Osteoblast (primary cell): ENCODE data around the gene PJVK. TPM values are rescaled to one million over a fixed set of nuclear protein-coding genes. Genes with fewer than 3 reads are reported as not detected.
A peak's percentile ranks its signal among the peaks of the same experiment; 100 is the strongest.

Experiments used
- DNase-seq: peaks from one replicate; pipeline ENCODE4 v3.0.0; 2011; ENCODE audit warnings: low spot score, mixed read lengths; ENCODE audit not compliant: insufficient read length; ENCODE audit errors: missing footprints
- H2AFZ ChIP-seq: 2 replicates; pipeline ENCODE4 v1.6.0; 2011; ENCODE audit warnings: mild to moderate bottlenecking, low read length
- H3K27ac ChIP-seq: 2 replicates; pipeline ENCODE4 v1.5.1; 2011; ENCODE audit warnings: mild to moderate bottlenecking, low read depth, low read length, moderate library complexity
- H3K27me3 ChIP-seq: 2 replicates; pipeline ENCODE4 v1.6.0; 2012; ENCODE audit warnings: mild to moderate bottlenecking, control low read depth, inconsistent platforms, low read length, moderate library complexity; ENCODE audit not compliant: insufficient read depth
- H3K36me3 ChIP-seq: 2 replicates; pipeline ENCODE4 v1.5.1; 2011; ENCODE audit warnings: mild to moderate bottlenecking, low read length, control low read depth, moderate library complexity; ENCODE audit not compliant: insufficient read depth
- H3K4me1 ChIP-seq: 2 replicates; pipeline ENCODE4 v1.5.1; 2011; ENCODE audit warnings: mild to moderate bottlenecking, low read length, control low read depth, moderate library complexity; ENCODE audit not compliant: insufficient read depth
- H3K4me2 ChIP-seq: 2 replicates; pipeline ENCODE4 v1.6.0; 2011; ENCODE audit warnings: mild to moderate bottlenecking, low read length; ENCODE audit not compliant: insufficient read depth
- H3K4me3 ChIP-seq: fragments of 200-600 bp; sonication (generic); 3 replicates; pipeline ENCODE4 v1.5.1; 2012; ENCODE audit warnings: mild to moderate bottlenecking, low read length, inconsistent platforms; ENCODE audit not compliant: insufficient read depth
- H3K79me2 ChIP-seq: 2 replicates; pipeline ENCODE4 v1.6.0; 2012; ENCODE audit warnings: mild to moderate bottlenecking, low read length, control low read depth, inconsistent platforms; ENCODE audit not compliant: insufficient read depth
- H3K9me3 ChIP-seq: 2 replicates; pipeline ENCODE4 v1.5.1; 2011; ENCODE audit warnings: low read depth, low read length, control low read depth
- H4K20me1 ChIP-seq: 2 replicates; pipeline ENCODE4 v1.6.0; 2012; ENCODE audit warnings: mild to moderate bottlenecking, low read length, control low read depth; ENCODE audit not compliant: insufficient read depth
- total RNA-seq: library from RNA; depleted of rRNA; stranded (reverse); fragments of >200 nt; gene quantifications from 2 replicates; pipeline ENCODE4 v1.2.3, GENCODE V29; 2012
- TF ChIP-seq, protein P1 (sequence below): IDR thresholded peaks from 2 replicates; pipeline ENCODE4 v1.5.1; 2011; ENCODE audit warnings: mild to moderate bottlenecking, low read depth, low read length, moderate library complexity; ENCODE audit errors: extremely low read depth

Gene PJVK
- total RNA-seq, 1 donor: 2.5 TPM

DNA sequence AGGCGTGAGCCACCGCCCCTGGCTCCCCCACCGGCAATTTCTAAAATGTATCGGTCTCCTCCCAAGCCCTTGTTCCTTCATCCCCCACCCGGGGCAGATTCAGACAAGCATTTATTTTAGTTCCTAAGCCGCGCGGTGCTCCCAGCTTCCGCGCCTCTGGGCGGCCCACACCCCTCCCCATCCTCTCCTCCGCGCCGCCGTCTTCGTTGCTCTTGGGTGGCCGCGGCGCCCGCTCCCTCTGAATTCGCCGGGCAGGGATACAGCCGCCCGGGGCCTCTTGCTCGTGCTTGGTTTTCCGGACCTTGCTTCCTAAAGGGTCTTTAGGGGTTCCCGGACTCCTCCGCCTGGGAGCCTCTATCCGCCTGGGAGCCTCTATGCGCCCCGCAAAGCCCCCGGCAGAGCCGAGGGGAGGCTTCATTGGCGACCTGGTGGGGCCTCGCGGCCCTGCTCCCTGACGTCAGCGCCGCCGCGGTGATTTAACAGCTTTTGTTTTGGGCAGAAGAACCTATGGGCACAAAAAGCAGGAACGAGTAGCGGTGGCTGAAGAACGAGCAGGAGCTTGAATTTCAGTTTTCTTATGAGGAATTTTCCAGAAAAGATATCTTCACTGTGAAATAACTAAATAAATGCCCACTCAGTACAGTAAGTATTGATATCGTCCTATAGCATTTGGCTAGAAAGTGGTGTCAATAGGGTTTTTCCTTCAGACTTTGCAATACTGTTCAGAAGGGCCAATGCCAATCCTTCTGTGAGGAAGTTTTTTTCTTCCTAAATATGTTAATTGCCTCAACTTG is 37.5 kb upstream of the PJVK start:
- Histone ChIP-seq H3K36me3 (no peaks in the 10 kb centered on the region), H2AFZ (peak overlapping the region; percentile 91), H3K4me2 (peak overlapping the region; percentile 91), H3K4me1 (peaks cover 11% of the 10 kb centered on the region), H3K79me2 (no peaks in the 10 kb centered on the region), H3K4me3 (peak overlapping the region; percentile 80), H3K27ac (peak overlapping the region; percentile 90), H4K20me1 (no peaks in the 10 kb centered on the region), H3K27me3 (no peaks in the 10 kb centered on the region), H3K9me3 (no peaks in the 10 kb centered on the region)
- DNase-seq: peak; percentile 89
- TF ChIP-seq, protein P1, sequence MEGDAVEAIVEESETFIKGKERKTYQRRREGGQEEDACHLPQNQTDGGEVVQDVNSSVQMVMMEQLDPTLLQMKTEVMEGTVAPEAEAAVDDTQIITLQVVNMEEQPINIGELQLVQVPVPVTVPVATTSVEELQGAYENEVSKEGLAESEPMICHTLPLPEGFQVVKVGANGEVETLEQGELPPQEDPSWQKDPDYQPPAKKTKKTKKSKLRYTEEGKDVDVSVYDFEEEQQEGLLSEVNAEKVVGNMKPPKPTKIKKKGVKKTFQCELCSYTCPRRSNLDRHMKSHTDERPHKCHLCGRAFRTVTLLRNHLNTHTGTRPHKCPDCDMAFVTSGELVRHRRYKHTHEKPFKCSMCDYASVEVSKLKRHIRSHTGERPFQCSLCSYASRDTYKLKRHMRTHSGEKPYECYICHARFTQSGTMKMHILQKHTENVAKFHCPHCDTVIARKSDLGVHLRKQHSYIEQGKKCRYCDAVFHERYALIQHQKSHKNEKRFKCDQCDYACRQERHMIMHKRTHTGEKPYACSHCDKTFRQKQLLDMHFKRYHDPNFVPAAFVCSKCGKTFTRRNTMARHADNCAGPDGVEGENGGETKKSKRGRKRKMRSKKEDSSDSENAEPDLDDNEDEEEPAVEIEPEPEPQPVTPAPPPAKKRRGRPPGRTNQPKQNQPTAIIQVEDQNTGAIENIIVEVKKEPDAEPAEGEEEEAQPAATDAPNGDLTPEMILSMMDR: no peak

DNA sequence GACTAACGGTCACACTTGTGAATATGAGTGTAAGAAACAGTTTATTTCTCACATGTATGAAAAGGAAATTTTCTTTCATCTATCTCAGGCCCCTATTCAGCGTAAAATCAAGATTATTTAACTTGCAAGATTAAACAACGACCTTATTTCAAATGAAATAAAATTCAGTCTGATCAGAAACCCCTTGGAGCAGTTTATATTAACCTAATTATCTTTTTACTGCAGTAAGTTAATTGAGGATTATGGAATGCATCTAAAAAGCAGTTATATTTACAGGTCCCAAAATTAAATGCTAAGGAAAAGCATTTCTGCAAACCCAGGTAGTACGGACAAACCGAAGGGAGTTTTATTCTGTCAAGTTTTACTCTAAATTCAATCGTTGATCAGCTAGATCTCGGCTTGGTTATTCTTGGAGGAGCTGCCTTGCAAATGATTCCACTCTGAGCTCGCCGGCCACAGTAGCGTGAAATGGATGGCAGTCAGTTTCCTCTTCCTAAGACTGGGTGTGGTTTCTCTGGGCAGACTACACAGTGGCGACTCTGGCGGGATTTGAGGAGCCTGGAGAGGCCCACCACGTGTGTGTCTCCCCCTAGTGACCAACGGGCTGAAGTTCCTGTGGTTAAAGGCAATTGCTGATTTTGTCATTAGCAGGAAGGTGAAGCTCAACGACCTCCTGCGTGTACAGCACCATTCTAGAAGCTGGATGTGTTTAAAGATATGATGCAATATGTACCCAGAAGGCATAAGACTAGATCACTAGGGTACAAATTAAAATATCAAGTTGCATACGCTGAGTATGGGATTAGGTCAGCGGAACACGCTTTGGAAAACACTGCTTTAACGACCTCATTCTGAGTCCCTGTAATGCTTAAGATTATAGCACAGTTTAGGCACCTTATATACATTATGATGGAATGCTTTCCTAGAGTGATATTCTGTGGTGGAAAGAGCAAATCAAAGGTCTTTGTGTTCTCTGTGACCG is 36.6 kb upstream of the PJVK start:
- Histone ChIP-seq H3K27ac (peak overlapping the region; percentile 90), H3K4me3 (peak overlapping the region; percentile 80), H3K79me2 (no peaks in the 10 kb centered on the region), H3K4me1 (peaks cover 11% of the 10 kb centered on the region), H3K27me3 (no peaks in the 10 kb centered on the region), H4K20me1 (no peaks in the 10 kb centered on the region), H3K36me3 (no peaks in the 10 kb centered on the region), H3K4me2 (peak overlapping the region; percentile 91), H2AFZ (peak overlapping the region; percentile 91), H3K9me3 (no peaks in the 10 kb centered on the region)
- DNase-seq: peak; percentile 86
- TF ChIP-seq, protein P1: peak; percentile 97

DNA sequence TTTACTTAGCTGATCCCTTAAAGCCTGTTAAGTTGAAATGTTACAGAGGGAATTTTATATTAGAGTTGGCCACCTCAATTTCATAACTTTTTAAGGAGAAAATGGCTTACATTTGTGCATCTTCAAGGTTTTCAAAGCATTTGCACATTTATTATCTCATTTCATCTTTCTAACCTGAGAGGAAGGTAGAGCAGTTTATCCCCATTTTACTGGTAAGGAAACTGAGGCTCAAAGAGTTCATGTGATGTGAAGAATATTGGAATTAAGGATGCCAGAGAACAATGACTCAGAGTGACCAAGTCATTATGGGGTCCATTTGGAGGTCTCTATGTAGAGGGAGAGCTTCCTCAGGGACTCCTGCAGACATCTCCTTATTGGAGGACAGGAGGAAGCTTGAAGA is 35.2 kb upstream of the PJVK start:
- no peak overlapping the region for H2AFZ ChIP-seq
- no peaks in the 10 kb centered on the region for H3K79me2 ChIP-seq
- peaks cover 11% of the 10 kb centered on the region for H3K4me1 ChIP-seq
- no peaks in the 10 kb centered on the region for H3K27me3 ChIP-seq
- H3K4me2 ChIP-seq: no peak overlapping the region
- no peaks in the 10 kb centered on the region for H4K20me1 ChIP-seq
- no peak for DNase-seq
- H3K27ac ChIP-seq: no peak overlapping the region
- H3K36me3 ChIP-seq: no peaks in the 10 kb centered on the region
- TF ChIP-seq, protein P1: no peak
- H3K9me3 ChIP-seq: no peaks in the 10 kb centered on the region
- H3K4me3 ChIP-seq: no peak overlapping the region
